GM08714 (cell line): ENCODE data around the gene NAALADL2.
"Not testable (repeated sequence)": the region's sequence is repeated elsewhere in the genome, so short reads cannot be mapped to it uniquely, and the experiment has no call there.

Experiments
- H3K4me3 ChIP-seq: fragments of 200-500 bp; sonication (Bioruptor generic); 2 replicates; pipeline ENCODE4 v1.5.1; 2014; ENCODE audit warnings: mild to moderate bottlenecking, low read length, inconsistent platforms
- ZNF274 ChIP-seq: IDR thresholded peaks from 2 replicates; pipeline ENCODE4 v1.6.1; 2012; ENCODE audit warnings: mild to moderate bottlenecking, low read depth, low read length

Gene NAALADL2

DNA sequence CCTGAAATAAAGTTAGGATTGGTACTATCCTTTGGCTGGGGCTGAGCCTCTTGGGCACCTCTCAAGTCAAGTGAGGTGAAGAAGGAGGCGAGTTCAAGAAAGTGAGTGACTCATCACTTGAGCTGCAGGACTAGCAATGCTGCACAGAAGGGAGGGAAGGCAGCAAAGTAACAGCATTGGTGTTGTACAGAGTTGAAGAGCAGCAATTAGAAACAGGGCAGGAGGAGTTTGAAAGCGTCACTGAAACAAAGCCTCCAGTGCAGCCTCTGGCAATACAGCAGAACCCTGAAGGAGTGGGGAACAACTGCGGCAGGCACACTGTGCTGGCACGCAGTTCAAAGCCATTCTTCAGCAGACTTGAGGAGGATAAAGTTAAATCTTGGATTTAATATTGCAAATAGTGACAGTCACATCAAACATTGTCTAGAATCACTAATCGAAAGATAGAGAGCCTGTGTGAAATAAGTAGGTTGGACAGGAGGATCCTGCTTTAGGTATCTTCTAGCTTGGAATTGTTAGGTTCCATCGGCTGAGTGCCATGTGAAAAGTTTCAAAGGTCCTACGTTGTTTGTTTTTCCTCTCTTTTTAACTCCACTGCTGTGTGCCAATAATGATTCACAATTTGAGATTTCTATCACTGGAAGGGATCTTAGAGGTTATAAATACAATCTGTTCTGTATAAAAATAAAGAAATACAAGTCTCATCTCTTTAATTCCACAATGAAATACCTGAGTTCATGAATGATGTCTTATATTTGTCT lies 479.8 kb downstream of the NAALADL2 start:
- H3K4me3 ChIP-seq: no peak overlapping the region
- TF ChIP-seq ZNF274: no peak

DNA sequence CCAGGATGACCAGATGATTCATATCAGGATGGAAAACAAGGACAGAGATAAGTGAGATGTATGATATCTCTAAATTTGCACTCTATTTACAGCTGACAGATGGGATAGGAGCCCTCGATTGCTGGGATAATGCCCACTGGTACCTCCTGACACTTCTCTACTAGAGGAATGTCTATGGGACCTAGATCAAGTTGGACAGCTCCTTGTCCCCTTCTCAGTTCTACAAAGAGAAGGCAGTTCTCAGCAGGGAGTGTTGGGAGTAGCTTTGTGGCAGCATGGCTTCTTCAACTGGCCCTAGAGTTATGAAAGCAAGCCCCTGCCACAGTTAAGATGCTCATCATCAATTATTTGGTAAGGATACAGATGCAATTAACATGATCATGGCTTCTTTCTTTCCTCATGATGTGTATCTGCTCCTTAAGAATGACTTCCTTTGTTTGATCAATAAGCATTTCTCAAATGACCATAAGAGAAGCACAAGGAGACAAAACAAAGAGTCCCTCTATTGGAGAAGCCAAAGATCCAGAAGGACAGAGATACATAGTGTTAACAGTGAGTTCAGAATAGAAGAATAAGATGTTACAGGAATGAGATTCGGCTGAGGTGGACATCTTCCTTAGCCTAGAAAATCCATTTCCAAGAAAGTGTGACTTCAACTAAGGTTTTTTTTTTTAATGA lies 481.3 kb downstream of the NAALADL2 start:
- no peak overlapping the region for H3K4me3 ChIP-seq
- no peak for TF ChIP-seq ZNF274

DNA sequence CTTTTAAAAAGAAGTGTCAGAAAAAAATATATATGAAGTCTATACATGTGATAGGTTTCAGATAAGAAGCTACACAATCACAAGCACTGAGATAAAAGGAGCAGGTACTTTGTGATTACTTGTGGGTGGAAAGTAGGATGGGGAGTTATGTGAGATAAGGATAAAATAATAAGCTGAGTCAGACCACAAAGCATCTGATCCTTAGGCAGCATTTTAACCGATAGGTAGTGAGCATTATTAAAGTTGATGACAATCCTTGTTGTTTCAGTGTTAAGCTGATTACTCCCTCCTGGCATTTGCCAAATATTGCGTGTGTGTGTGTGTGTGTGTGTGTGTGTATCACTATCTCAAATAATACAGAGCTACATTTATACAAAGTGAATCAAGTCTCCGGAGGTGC lies 483.1 kb downstream of the NAALADL2 start:
- H3K4me3 ChIP-seq: no peak overlapping the region
- no peak for TF ChIP-seq ZNF274

DNA sequence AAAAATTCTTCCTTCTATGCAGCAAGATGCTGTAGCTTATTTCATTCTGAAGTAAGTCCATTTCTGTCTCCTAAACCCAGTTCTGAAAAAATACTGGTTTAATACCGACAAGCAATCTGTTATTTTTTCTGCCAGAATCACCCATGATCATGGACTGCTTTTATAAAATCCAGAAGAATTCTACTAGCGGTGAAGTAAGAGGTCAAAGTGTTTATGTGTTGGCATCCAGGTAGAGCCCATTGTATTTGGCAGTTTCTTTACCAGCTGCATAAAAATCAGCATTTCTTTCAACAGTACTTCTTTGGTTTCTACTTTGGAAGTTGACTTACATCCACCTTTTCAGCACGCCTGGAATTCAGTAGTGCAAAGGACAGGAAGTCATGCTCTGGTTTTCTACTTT lies 484.8 kb downstream of the NAALADL2 start:
- no peak for TF ChIP-seq ZNF274
- H3K4me3 ChIP-seq: no peak overlapping the region

DNA sequence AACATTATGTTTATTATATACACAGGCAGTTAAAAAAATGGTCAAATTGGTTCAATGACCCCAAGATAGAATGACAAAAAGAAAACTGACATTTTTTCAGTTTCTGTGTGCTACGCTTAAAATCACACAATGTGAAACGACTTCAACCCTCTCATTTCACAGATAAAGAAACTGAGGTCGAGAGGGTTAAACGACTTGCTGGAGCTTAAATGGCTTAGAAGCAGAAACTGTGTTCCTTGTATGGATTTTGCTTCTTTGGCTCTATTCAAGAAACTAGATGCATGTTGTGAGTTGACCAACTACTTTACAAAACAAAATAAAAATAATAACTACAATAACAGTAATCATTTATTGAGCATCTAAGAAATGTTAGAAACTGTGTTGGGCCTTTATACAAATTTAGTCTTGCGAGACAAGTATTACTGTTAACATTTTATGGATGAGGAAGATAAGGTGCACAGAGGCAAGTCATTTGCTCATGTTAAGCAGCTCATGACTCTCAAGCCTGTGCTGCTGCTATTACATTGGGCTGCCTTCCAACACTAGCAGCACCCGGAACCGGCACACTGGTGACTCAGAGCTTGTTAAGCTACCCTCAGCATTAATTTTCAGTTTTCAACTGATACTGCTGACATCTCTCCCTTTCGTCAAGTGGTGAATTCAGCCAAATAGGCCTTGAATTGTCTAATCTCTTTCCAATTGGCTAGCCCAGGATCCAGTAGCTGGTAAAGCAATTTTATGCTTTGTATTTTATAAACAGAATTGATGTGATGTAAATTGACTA lies 487.6 kb downstream of the NAALADL2 start:
- H3K4me3 ChIP-seq: no peak overlapping the region
- TF ChIP-seq ZNF274: no peak

DNA sequence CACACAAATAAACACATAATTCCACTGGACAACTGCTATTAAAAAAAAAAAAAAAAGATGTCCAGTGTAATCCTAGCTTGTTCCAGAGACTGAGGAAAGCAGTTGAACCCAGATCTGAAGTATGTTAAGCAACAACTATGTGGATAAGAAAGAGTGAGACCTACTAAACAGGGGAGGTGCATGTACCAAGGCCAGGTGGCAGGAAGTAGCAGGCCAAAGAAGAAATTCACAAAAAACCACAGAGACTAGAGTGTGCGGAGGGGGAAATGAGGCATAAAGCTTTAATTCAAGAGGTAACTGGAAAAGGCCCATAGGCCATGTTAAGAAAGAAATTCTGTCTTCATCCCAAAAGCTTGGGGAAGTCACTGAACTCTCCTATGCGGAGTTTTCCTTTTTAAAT lies 490.0 kb downstream of the NAALADL2 start:
- no peak overlapping the region for H3K4me3 ChIP-seq
- TF ChIP-seq ZNF274: no peak

DNA sequence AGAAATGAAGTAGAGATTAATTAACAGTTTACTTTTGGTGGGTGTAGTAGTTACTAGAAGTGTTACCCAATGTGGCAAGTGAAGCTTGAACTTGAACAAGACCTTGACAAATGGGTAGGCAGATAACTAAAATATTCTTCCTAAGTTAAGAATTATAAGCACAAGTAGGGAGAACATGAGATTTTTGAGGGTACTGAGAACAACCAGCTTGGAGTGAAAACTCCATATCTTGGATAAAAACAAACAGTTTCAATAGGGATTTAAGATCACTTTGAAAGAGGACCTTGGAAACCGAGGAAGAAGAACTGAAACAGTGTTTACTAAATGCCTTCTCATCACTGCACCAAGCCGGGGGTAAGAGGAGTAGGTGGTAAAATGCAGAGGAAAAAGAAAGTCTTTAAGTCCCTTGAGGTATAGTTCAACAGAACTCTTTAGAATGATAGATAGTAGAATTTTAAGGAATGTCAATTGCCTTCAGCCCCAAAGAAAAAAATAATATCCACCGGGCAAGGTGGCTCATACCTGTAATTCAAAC lies 496.7 kb downstream of the NAALADL2 start:
- no peak overlapping the region for H3K4me3 ChIP-seq
- no peak for TF ChIP-seq ZNF274

DNA sequence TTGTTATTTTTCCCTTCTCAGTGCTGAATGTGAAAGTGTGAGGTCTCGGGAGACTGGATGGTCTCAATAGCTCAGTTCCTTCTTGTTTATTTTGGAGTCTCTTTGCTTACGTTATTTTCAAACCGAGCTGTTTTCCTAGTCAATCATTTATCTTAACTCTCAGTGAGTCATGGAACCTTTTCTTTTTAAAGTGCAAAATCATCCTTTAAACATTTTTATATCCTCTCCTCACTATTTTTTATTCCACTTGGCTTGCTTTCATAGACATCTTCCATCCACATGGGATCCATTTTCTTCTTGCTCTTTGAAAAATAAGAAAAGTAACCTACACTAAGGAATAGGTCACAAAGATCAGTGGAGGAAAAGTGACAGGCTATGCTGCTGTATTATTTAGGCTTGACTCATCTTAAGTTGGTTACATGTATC lies 497.8 kb downstream of the NAALADL2 start:
- no peak for TF ChIP-seq ZNF274
- no peak overlapping the region for H3K4me3 ChIP-seq

DNA sequence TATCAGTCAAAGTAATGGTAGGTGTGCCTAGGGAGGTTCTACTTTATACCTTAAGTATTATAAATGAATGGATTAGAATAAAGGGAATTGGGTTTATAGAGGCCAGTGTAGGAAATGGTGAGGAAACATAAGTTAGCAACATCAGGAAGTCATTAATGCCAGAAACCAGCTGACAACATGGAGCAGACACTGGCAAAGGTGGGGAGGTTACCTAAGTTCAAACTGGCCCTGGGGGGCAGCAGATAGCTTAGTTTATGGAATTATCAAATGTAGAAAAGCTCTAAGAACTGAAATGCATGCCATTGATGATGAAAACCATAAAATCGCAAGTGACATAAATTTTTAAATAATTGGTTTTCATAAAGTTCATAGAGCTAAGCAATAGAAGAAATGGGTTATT lies 498.6 kb downstream of the NAALADL2 start:
- no peak overlapping the region for H3K4me3 ChIP-seq
- no peak for TF ChIP-seq ZNF274

DNA sequence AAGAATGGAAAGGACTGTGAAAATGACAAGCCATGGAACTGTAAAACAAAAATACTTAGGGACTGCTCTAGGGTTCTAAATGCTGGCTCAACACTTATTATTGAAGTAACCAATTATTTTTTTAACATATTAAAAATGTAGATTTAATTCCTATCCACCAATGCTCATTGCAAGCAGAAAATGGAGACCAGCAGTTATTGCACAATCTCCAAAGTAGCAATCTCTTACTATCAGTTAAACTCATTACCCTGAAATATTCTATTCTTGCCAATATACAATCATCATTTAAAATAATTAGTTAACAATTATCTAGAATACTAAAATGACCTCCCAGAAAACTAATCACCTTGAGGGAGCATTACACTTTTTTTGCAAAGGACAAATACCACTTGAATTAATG lies 499.8 kb downstream of the NAALADL2 start:
- TF ChIP-seq ZNF274: no peak

DNA sequence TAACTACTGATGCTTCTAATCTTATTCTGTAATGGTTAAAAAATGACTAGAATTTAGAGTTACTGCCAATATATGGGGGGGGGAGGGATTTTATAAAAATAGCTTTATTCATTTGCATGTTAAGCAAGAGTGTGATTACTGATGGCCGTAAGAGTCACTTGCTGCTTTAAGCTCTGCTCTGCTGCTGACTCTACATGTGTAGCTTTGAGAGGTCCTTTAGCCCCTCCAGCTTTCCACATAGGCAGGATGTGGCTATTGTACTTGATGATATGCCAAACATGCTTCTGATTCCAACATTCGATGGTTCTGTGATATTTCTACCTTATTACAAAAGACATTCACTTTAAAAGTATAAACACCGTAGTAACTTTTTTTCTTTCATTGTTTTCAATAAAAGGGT lies 511.3 kb downstream of the NAALADL2 start:
- H3K4me3 ChIP-seq: not testable (repeated sequence)

More for the DNA sequence above, 499.8 kb downstream of the NAALADL2 start:
- H3K4me3 ChIP-seq: no peak overlapping the region

DNA sequence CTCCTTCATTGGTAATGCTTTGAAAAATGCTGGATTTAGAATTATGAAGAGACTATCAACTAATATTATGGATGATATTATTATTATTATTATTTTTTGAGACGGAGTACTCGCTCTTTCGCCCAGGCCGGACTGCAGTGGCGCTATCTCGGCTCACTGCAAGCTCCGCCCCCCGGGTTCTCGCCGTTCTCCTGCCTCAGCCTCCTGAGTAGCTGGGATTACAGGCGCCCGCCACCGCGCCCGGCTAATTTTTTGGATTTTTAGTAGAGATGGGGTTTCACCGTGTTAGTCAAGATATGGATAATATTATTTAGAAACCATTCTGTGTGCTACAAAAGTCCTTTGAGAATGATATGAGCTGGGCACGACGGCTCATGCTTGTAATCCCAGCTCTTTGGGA lies 512.1 kb downstream of the NAALADL2 start:
- not testable (repeated sequence) for H3K4me3 ChIP-seq

DNA sequence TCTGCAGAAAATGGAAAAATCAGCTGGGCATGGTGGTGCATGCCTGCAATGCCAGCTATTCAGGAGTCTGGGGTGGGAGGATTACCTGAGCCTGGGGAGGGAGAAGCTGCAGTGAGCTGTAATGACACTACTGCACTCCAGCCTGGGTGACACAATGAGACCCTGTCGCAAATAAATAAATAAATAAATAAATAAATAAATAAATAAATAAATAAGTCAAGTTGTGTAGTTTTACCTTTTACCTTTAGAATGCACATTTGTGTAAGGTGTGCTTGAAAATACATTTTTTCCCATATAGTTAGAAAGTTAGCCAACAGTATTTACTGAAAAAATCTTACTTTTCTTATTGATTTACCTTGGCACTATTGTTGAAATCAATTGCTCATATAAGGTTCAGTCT lies 515.6 kb downstream of the NAALADL2 start:
- H3K4me3 ChIP-seq: no peak overlapping the region
- TF ChIP-seq ZNF274: no peak

DNA sequence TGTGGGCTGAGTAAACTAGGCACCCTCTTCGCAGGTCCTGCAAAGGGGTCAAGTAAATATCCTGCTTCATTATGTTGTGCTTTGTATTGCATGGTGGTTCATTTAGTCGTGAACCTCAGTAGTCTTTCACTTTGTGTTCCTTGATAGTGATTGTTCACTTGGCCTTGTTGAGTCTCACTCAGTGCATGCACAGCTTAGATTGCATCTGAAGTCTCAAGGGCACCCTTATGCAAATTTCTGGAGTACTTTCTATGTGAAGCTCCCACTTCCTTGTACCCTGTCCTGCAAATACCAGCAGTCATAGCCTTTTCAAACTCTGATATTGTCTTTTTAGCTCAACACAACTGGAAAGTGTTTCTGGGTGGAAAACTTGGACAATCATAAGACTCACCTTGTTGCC lies 519.2 kb downstream of the NAALADL2 start:
- TF ChIP-seq ZNF274: no peak
- no peak overlapping the region for H3K4me3 ChIP-seq

DNA sequence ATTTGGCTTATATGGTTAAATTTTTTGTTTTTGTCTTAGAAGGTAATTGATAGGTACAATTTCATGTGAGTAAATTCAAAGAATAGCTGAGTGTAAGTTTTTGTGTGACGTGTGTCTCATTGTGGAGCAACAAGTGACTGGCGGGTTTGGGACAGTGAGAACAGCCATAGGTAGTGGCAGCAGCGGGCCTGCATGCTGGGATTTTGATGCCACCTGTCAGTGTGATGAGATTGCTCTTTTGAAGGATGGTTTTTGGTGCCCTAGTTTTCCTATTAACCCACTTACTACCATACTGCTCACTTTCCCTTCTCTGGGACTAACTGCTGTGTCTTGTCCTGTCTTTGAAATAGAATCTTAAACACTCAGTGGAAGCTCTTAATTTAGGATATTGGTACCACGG lies 522.6 kb downstream of the NAALADL2 start:
- H3K4me3 ChIP-seq: no peak overlapping the region
- TF ChIP-seq ZNF274: no peak
